Smooth muscle cell (in vitro differentiated cells): Measurements from ENCODE around the gene SLC19A1. TPM values are rescaled to one million over a fixed set of nuclear protein-coding genes. Genes with fewer than 3 reads are reported as not detected.

Source experiments
- DNase-seq: peaks from one replicate; lab custom pipeline; 2025; ENCODE audit not compliant: unreplicated experiment; lab: John Stamatoyannopoulos, UW
- H2AFZ ChIP-seq: fragments of 200-600 bp; sonication (generic); 2 replicates; pipeline ENCODE4 v1.6.0; 2016; ENCODE audit warnings: antibody characterized with exemption, low read depth, mild to moderate bottlenecking
- H3F3A ChIP-seq: fragments of 200-600 bp; sonication (generic); 2 replicates; pipeline ENCODE4 v1.6.0; 2017; ENCODE audit warnings: antibody characterized with exemption, low read depth
- H3K27ac ChIP-seq: fragments of 200-600 bp; sonication (generic); 2 replicates; pipeline ENCODE4 v1.5.1; 2016; ENCODE audit warnings: low read depth, mild to moderate bottlenecking
- H3K27me3 ChIP-seq: fragments of 200-600 bp; sonication (generic); 2 replicates; pipeline ENCODE4 v1.6.1; 2016; ENCODE audit warnings: low read depth, mild to moderate bottlenecking
- H3K36me3 ChIP-seq: fragments of 200-600 bp; sonication (generic); 2 replicates; pipeline ENCODE4 v1.5.1; 2016; ENCODE audit warnings: low read depth
- H3K4me1 ChIP-seq: fragments of 200-600 bp; sonication (generic); 2 replicates; pipeline ENCODE4 v1.5.1; 2016; ENCODE audit warnings: low read depth
- H3K4me2 ChIP-seq: fragments of 200-600 bp; sonication (generic); 2 replicates; pipeline ENCODE4 v1.6.0; 2016; ENCODE audit warnings: mild to moderate bottlenecking
- H3K4me3 ChIP-seq: fragments of 200-600 bp; sonication (generic); 2 replicates; pipeline ENCODE4 v1.5.1; 2016; ENCODE audit warnings: mild to moderate bottlenecking
- H3K79me2 ChIP-seq: fragments of 200-600 bp; sonication (generic); 2 replicates; pipeline ENCODE4 v1.6.0; 2016; ENCODE audit warnings: low read depth, mild to moderate bottlenecking
- H3K9ac ChIP-seq: fragments of 200-600 bp; sonication (generic); 2 replicates; pipeline ENCODE4 v1.6.0; 2016; ENCODE audit warnings: low read depth
- H3K9me3 ChIP-seq: fragments of 200-600 bp; sonication (generic); replicated peaks from 2 replicates; pipeline ENCODE4 v1.5.1; 2016; ENCODE audit warnings: low read depth
- H4K20me1 ChIP-seq: fragments of 200-600 bp; sonication (generic); 2 replicates; pipeline ENCODE4 v1.6.0; 2016; ENCODE audit warnings: low read depth
- CTCF ChIP-seq: fragments of 200-600 bp; sonication (generic); IDR thresholded peaks from 2 replicates; pipeline ENCODE4 v1.5.1; 2017; ENCODE audit warnings: borderline replicate concordance, mild to moderate bottlenecking, antibody characterized with exemption; ENCODE audit not compliant: insufficient read depth, poor library complexity, severe bottlenecking
- WGBS: methylation state at CpG from one replicate; pipeline ENCODE4 v1.1.7; 2016; ENCODE audit warnings: low lambda C conversion rate; 5-methylcytosine and 5-hydroxymethylcytosine counted together
- polyA plus RNA-seq: library from polyadenylated mRNA; unstranded; fragments of >200 nt; fragmentation: Nextera tagmentation; extraction: Ambion mirVana; gene quantifications from 2 replicates; pipeline ENCODE4 v1.2.1, GENCODE V29; 2016
- total RNA-seq: library from RNA; depleted of rRNA; stranded (reverse); fragments of >200 nt; gene quantifications from 2 replicates; pipeline ENCODE4 v1.2.3, GENCODE V29; 2014

The SLC19A1 gene
- total and polyA plus RNA-seq, 2 experiments from 2014 or later: 2.3 to 33.2 TPM

GRCh38 chr21:45590246-45590725, 48.0 kb upstream of the SLC19A1 start:
- Histone ChIP-seq H3K4me2 (peak overlapping the region; percentile 81), H3K4me1 (no peaks in the 10 kb centered on the region), H3K9ac (no peak overlapping the region), H3K27me3 (no peaks in the 10 kb centered on the region), H3K79me2 (no peaks in the 10 kb centered on the region), H3F3A (no peaks in the 10 kb centered on the region), H3K36me3 (no peaks in the 10 kb centered on the region), H4K20me1 (no peaks in the 10 kb centered on the region), H3K9me3 (peaks cover 8% of the 10 kb centered on the region), H3K4me3 (peak overlapping the region; percentile 49), H3K27ac (no peak overlapping the region), H2AFZ (peak overlapping the region; percentile 26)
- DNase-seq: no peak
- TF ChIP-seq CTCF: no peak
- 8% methylated on average over 23 of the region's 46 CpGs for WGBS

- H3K36me3 ChIP-seq: no peaks in the 10 kb centered on the region
- no peak for TF ChIP-seq CTCF
- WGBS: 50% methylated on average over 41 of the region's 41 CpGs
- H2AFZ ChIP-seq: peak overlapping the region; percentile 26
- peaks cover 8% of the 10 kb centered on the region for H3K9me3 ChIP-seq
- DNase-seq: no peak
- no peaks in the 10 kb centered on the region for H4K20me1 ChIP-seq
- no peaks in the 10 kb centered on the region for H3F3A ChIP-seq
- no peak overlapping the region for H3K9ac ChIP-seq
- H3K27ac ChIP-seq: no peak overlapping the region
- no peaks in the 10 kb centered on the region for H3K27me3 ChIP-seq
- H3K4me1 ChIP-seq: no peaks in the 10 kb centered on the region
- peak overlapping the region; percentile 81 for H3K4me2 ChIP-seq
- H3K79me2 ChIP-seq: no peaks in the 10 kb centered on the region
- peak overlapping the region; percentile 49 for H3K4me3 ChIP-seq
Measured at GRCh38 chr21:45589686-45590245, 47.5 kb upstream of the SLC19A1 start.

GRCh38 chr21:45588871-45589491, 46.7 kb upstream of the SLC19A1 start:
- Histone ChIP-seq H4K20me1 (no peaks in the 10 kb centered on the region), H3K4me1 (no peaks in the 10 kb centered on the region), H2AFZ (no peak overlapping the region), H3K79me2 (no peaks in the 10 kb centered on the region), H3K27me3 (no peaks in the 10 kb centered on the region), H3K4me3 (no peak overlapping the region), H3K9me3 (peaks cover 8% of the 10 kb centered on the region), H3K9ac (no peak overlapping the region), H3F3A (no peaks in the 10 kb centered on the region), H3K36me3 (no peaks in the 10 kb centered on the region), H3K4me2 (no peak overlapping the region), H3K27ac (no peak overlapping the region)
- DNase-seq: no peak
- WGBS: 94% methylated on average over 5 of the region's 5 CpGs
- TF ChIP-seq CTCF: no peak
